ENCODE data around the gene FHL3.
A peak's percentile ranks its signal among the peaks of the same experiment; 100 is the strongest.

The FHL3 gene, protein sequence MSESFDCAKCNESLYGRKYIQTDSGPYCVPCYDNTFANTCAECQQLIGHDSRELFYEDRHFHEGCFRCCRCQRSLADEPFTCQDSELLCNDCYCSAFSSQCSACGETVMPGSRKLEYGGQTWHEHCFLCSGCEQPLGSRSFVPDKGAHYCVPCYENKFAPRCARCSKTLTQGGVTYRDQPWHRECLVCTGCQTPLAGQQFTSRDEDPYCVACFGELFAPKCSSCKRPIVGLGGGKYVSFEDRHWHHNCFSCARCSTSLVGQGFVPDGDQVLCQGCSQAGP

DNA sequence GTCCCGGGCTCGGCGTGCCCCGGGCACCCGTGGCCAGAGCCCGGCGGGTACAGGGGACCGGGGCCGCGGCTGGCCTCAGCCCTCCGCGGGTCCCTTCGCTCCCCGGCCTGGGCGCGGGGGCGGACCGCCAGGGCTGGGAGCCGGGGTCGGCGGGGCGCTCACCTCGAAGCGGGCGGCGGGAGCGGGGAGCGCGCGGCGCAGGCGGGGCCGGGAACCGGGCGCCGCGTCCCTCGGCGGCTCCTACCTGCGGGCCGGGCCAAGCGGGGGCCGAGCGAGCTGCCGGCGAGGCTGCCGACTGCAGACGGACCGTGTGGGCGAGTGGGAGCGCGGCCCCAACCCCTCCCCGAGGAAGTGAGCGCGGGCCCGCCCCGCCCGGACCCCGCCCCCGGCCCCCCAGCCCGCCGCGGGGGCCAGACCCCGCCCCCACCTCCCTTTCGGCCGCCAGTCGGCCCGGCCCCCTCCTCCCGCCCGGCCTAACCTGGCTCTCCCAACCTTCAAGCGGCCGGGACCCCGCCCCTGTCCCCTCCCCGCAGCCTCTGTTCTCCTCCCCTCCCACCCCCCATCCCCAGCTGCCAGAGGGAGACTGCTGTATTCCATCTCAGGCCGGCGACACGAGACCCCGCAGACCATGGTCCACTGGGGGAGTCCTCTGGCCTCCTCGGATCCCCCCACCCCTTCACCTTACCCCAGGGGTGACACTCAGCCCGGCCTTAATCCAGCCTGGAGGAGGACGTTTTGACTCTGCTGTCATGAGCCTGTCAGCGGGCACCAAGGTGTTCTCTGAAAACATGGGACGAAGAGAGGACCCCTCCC lies at the start of gene FHL3:
FHL3 (minus strand) TSS at position 320 of the 813 bp plus-strand sequence. CDS start 6,102 bp downstream, outside the sequence.
- DNase-seq (ENCODE audit: low read depth): no peak

DNA sequence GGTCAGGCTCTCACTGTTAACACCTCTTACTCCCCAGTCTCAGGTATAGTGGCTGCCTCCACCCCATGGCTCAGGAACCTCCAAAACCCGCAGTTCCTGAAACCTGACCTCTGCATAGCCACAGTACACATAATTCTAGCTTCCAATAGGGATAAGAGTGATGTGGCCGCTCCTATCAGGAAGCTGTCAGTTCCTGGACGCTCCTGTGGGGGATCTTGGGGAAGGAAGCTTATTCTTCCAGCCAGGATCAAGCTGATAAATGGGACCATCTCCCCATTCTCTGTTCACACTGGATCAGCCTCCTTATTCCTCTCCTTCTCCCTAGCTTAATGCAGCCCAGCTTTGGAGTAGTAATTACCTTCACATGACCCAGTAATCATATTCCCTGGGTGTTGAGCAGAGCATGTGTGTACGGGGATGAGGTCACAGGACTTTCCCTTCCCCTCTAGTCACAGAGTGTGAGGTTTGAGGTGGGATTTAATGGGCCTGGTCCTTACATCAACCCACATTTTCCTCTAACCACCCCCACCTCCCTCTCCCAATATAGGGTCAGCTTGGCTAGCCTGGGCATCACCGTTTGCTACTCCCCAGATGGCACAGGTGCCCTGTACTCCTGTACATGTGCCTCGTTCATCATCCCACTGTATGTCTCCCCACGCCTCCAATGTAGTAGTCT lies 48.2 kb upstream of the FHL3 start:
- no peak for DNase-seq (ENCODE audit: low read depth)

DNA sequence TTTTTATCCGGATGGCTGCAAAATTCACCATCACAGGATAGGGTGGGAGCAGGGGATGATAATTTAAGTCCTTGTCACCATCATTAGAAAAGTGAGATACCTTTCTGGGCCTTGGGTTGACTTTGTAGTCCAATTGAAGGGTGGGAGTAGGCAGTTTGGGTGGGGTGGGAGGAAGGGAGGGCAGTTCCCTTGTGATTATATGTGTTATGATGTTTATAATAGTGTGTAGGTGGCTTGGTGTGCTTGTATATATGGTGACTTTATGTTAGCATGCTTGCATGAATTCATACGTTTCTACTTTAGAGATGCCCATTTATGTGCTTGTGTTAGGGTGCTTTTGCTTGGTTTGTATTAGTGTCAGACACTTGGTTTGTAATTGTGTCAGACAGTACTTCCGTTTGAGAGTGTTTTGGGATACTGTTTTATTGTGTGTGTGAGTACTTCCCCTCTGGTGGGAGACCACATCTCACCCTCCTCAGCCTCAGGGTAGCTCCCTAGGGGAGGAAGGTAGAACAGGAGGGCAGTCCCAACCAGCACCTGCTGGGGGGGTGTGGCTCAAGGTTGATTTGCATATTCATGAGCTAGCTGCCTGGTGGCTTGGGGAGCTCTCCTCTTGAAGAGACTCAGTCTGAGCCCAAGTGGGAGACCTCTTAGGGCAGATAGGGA lies 47.6 kb upstream of the FHL3 start:
- DNase-seq (ENCODE audit: low read depth): no peak

DNA sequence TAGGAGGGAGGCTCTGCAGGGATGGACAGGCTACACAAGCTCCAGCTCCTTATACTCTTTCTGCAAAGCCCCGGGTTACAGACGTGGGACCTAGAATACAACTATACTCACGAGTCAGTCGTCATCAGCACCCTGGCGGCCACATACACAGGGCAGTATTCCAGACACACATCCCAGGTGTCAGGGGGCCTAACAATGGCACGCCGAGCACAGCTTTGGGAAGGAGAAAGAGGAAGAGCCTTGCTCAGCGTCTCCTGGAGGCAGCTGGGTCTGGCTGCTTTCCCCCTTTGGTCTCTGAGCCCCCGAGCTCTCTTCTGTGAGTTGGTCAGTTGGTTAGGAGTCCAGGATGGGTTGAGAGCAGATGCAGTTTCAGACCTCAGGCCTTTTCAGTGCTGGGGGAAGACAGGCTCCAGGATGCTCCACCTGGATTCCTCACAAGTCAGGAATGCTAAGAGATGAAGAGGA lies 45.8 kb upstream of the FHL3 start:
- no peak for DNase-seq (ENCODE audit: low read depth)

DNA sequence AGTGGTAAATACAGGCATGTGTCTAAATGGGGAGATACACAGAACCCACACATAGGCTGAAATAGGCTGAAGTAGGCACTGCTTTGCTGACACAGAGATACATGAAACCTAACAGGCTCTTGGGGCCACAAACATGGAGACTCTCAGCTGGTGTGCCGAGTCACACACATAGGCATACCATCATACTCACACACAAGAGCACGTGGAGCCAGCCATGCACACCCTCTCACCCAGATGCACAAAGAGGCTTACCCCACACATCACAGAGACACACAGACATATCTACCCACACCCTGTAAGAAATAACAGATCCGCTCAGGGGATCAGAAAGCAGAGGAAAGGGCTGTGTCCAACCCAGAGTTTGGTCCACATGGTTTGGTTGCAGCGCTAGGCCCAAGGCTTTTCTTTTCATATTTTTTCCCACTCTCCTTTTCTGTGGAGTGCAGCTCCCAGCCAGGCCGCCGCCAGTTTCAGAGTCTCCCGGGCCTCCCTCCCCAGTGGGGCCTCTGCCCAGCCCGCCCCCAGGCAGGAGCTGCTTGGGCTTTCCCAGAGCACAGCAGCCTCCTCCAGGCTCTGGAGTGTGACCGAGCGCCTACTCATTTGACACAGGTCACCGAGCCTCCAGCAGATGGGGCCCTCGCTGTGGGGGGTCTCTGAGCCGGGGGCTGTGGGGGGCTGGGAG lies 45.2 kb upstream of the FHL3 start:
- DNase-seq (ENCODE audit: low read depth): no peak

DNA sequence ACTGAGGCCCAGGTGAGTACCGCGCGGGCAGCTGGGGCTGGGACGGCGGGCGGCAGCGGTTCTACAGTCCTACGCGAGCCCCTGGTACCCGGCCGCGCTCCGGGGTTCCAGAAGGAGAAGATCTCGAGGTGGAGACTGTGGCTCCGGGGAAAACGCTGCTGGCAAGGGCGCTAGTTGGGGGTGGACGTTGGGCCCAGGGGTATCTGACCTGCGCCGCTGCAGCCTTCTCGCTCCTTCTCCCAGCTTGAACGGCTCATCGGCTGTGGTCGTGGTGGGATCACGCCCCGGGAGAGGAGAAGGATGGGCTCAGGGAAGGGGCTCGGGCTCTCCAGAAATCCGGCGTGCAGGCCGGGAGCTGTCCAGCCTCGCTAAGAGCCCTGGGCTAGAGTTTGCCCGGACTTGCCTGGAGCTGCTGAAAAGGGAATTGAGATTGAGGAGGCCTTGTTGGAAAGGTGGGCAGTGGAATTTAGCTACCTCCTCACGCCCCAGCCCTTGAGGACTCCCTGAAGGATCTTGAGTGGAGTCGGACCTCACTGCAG lies 42.4 kb upstream of the FHL3 start:
- DNase-seq (ENCODE audit: low read depth): no peak

DNA sequence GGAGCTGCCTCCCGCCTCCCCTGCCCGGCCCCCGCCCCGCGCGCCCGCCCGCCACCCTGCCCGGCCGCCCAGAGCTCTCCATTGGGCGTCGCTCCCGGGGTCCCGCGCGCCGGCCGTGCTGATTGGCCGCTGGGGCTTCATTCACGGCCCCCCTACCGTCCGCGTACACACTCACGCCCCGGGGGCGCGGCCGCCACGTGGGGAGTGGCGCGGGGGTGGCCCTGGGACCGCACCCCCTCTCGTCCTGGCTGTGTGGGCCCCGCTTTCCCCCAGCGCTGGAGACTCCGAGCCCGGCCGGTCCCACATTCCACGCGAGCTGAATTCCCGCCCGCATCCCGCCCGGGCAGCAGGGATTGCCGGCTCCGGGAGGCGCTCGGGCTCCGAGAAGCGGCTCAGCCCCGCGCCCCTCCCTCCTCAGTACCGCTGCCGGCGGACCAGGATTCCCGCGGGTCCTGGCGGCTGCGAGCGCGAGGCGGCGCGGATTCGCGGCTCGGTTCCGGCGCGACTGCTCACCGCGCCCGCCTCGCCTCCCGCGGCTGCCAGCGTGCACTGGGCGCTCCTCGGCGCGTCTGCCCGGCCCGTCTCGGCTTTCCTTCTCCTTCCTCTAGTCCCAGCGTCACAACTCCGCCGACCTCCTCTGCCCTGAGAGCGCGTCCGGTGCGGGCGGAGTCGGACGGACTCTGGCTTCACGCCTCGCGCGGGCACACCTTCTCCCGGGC lies 41.7 kb upstream of the FHL3 start:
- no peak for DNase-seq (ENCODE audit: low read depth)

DNA sequence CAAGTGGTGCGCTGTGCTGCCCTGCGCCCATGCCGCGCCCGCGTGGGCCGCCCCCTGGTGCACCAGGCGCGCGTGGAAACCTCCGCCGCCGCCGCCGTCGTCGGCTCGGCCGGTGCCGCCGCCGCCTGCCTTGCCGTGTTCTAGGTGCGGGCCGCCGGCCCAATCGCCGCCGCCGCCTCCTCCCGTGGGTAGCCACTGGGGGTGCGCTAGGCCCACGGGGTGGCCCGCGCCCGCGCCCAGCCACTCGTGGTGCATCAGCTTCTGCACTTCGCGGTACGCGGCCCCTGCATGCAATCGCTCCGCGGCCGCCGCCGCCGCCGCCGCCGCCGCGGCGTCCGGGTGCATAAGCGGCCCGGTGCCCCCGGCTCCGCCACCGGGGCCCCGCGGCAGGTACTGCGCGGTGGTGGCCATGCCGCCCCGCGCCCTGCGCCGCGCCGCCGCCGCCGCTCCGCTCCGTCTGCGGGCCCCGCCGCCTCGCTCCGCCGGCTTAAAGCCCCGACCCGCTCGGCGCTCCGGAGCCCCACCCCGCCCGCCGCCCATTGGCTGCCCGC lies 41.1 kb upstream of the FHL3 start, which contains the start of gene POU3F1:
POU3F1 (minus strand) TSS at position 461 of the 551 bp plus-strand sequence; CDS start at position 411, 50 bp downstream.
- DNase-seq (ENCODE audit: low read depth): no peak

DNA sequence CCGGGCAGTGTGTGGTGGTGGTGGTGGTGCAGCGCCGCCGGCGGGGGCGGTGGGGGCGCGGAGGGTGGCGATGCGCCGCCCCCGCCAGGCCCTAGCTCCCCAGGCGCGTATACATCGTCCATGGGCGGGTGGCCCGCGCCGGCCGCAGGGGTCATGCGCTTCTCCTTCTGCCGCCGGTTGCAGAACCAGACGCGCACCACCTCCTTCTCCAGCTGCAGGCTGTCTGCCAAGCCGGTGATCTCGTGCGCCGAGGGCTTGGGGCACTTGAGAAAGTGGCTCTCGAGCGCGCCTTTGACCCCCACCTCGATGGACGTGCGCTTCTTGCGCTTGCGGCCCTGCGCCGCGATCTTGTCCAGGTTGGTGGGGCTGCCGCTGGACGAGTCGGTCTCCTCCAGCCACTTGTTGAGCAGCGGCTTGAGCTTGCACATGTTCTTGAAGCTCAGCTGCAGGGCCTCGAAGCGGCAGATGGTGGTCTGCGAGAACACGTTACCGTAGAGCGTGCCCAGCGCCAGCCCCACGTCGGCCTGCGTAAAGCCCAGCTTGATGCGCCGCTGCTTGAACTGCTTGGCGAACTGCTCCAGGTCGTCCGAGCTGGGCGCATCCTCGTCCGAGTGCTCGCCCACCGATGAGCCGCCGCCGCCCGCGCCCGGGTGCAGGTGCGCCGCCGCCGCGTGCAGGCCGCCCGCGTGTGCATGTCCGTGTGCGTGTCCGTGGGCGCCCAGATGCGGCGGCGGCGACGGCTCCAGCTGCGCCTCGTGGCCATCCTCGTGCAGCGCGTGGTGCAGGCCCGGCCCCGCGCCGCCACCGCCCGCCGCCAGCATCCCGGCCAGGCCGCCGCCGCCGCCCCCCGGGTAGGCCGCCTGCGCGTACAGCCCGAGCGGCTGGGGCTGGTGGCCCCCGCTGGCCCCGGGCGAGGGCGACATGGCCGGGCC lies 40.4 kb upstream of the FHL3 start:
- no peak for DNase-seq (ENCODE audit: low read depth)

DNA sequence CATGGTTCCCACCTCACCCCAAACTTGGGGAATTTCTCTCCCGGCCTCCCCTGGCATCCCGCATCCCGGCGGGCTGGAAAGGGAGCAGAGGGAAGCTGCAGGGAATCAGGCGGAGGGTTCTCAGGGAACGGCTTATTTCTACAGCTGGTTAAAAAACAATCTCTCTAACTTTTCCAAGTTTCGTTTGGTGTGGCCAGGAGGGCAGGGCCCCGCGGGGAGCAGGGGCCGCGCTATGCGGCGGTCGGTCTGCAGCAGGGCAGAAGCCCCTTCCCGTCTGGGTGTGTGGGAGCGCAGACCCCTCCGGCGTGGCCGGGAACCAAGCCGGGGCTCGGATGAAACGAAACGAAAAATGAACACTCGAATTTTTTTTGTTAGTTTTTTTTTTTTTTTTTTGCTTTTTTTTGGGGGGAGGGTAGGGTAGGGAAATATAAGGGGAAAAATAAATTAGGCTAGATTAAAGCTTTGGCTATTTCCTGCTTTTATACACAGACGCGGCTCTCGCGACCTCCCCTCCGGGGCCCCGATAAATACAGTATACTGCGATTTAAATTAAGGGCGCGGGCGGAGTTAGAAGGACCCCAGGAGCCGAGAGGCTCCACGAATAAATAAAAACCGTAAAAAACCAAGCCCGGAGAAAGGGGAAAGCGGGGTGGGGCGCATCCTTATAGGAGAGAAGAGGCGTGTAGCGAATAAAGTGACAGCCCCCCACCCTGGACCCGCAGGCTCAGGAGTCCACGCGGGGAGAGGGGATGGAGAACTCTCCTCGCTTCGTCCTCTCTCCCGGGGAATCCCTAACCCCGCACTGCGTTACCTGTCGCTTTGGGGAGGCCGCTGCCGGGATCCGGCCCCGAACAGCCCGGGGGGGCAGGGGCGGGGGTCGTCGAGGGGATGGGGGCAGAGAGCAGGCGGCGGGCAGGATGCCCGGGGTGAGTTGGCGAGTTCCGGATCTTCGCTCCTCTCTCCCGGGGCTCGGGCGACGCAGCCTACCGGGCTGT lies 39.2 kb upstream of the FHL3 start:
- DNase-seq (ENCODE audit: low read depth): no peak

DNA sequence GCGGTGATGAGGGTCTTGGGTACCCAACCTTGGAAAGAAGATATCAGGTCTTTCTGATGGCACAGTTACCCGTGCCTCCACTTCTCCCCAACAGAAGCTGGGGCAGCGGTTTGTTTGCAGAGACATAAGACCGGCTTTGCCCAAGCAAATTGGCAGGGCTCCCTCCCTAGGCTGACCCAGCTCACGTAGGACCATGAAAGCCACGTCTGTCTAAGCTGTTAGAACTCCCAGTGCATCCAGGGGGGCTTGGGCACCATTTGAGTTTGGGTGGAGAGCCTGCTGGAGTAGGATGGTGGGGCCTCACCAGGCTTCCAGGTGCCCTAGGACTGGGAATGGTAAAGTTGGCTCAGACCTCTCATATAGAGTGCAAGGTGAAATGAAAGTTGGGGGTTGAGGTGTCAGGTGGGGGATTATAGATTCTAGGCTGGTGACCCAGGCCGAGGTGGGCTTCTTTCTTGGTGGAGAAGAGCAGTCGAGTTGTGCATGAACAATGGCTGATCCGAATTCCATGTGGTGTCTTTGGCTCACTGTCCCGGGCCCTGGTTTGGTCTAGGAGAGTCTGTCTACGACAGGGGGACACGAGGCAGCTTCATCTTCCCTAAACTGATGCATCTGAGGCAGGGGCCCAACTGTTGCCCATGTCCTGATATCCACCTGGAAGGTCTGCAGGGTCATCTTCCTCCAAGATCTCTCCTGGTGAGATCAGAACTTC lies 37.9 kb upstream of the FHL3 start:
- DNase-seq (ENCODE audit: low read depth): no peak

DNA sequence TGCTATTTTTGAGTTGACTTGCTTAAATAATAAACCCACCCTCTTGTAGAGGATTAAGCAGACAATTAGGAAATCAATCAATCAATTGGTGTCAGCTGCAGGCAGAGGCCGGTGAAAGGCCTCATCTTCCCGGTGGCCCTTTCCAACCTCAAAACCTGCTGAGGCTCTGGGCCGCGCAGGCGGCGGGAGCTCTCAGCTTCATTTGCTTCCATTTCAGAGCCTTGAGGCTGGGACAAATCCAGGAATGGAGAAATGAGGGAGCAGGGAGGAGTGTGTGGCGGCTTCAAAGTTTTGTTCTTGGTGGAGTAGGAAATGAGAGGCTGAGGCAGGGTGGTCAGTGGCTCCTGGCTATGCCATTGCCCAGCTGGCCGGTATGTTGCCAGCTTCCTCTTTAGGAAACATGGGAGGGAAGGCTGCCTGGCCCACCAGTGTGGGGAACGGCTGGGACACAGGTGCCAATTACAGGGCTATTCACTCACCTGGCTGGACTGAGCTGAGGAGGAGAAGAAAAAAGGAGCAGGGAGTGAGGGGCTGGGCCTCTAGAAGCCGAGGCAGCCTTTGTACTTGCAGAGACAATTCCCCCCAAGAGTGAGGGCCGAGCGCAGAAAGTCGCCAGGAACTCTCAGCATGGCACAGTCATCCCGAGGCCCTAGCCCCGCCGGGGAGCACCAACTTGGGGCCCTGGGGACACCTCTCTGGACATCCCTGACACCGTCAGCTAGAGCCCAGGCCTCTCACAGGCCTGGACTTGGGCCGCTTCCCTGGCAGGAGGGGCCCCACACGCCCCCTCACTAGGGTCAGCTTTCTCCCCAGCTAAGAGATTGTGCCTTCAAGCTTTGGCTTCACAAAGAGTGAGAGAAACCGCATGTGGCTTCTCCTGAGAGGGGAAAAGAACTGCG lies 36.9 kb upstream of the FHL3 start:
- no peak for DNase-seq (ENCODE audit: low read depth)

DNA sequence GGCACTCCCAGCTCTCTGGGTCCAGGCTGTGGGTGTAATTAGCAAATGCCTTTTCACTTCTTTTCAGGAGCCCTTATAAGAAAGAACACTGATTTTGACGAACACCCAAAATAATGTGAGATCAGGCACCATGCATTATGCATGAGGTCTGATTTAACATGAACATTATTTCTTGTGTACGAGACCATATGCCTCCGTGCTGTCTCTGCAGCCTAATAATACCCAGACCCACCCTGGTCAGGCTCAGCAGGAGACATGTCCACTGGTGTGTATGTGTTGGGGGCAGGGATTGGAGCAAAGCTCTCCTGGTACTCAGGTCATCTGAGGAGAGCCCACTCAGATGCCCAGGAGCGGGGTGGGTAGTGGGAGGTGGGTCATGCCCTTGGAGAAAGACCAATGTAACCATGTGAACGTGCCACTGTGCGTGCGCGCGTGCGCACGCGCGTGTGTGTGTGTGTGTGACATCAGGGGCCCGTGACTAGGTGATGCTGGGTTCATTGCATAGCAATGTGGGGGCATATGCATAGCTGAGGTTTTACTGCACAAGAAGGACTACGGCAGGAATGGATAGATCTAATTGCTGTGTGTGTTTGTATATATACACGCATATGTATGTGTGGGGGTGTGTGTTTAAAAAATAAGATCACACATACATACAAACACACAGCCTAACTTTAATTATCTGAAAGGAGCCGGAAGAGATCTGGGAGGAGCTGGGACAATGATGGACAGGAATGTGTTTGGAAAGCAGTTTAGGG lies 34.2 kb upstream of the FHL3 start:
- DNase-seq (ENCODE audit: low read depth): no peak

DNA sequence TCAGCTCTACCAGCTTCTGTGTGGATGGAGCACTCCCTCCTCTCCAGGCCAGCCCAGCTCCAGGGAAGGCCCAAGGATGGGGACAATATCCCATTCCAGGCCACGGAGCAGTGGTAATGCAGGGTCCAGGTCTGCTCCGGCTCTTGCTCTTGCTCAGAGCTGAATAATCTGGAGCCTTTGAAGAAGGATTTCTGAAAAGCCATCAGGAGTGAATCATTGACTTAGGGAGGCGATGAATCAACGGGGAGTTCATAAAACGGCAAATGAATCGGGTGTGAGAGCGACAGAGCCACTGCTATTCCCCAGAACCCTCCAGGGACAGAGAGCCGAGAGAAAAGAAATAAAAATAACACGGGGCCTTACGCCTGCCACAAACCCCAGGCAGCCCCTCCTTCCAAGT lies 33.5 kb upstream of the FHL3 start:
- peak; percentile 48 for DNase-seq (ENCODE audit: low read depth)

DNA sequence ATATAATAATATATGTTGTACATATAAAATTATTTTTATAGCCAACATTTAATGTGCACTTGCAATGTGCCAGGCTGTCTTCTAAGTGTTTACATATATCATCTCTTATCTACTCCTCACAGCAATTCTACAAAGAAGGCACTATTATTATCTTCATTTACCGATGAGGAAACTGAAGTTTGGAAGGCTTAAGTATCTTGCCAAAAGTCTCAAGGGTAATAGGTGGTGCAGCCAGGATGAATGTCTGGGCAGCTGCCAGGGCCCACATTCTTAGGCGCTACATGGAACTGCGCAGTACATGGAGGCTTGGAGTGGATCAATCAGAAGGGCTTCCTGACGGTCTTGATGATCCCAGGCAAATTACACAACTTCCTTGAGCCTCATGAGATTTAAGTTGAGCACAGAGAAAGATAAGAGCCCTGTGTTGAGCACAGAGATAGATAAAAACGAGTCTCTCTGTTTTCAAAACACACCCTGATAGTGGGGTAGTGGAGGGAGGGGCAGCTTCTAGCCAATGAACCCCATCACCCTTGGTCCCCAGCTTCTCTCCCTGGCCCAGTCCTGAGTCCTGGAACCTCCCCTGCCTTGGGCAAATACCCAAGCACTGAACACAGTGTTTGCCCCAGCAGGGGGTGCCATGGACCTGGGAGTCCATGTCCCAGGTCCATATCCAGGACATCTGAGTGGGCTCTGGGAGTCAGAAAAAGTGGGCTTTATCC lies 32.1 kb upstream of the FHL3 start:
- DNase-seq (ENCODE audit: low read depth): no peak
